Transverse colon (tissue), 4 donors: ENCODE measurements around the gene ARFGEF2.

Source experiments
- EP300 ChIP-seq: sonication (generic); formaldehyde crosslinking; IDR thresholded peaks from one replicate; pipeline ENCODE4 v1.6.1; 2017; ENCODE audit warnings: antibody characterized with exemption, low read depth
- POLR2AphosphoS5 ChIP-seq, 3 donors: sonication (generic); formaldehyde crosslinking; IDR thresholded peaks; one replicate each; pipeline ENCODE4 v1.6.1; 2016; ENCODE audit warnings: antibody characterized with exemption in 3 of 3
- TF ChIP-seq, protein P1 (sequence below), 5 experiments: fragments of 200-600 bp in 3 of 5; fragments of 450-650 bp in 2 of 5; sonication (generic) in 3 of 5; IDR thresholded peaks; 1 replicate in 2 of 5; 2 replicates in 3 of 5; pipeline ENCODE4 v1.5.1; 2016 to 2017; ENCODE audit warnings: antibody characterized with exemption in 5 of 5, inconsistent platforms in 3 of 5, mild to moderate bottlenecking in 2 of 5, moderate library complexity in 1 of 5

GRCh38 chr20:49029203-49029602, 107.7 kb downstream of the ARFGEF2 start:
- TF ChIP-seq POLR2AphosphoS5 (IDR thresholded peaks at IDR 0.05) (no peak), EP300 (no peak)
- TF ChIP-seq, protein P1, sequence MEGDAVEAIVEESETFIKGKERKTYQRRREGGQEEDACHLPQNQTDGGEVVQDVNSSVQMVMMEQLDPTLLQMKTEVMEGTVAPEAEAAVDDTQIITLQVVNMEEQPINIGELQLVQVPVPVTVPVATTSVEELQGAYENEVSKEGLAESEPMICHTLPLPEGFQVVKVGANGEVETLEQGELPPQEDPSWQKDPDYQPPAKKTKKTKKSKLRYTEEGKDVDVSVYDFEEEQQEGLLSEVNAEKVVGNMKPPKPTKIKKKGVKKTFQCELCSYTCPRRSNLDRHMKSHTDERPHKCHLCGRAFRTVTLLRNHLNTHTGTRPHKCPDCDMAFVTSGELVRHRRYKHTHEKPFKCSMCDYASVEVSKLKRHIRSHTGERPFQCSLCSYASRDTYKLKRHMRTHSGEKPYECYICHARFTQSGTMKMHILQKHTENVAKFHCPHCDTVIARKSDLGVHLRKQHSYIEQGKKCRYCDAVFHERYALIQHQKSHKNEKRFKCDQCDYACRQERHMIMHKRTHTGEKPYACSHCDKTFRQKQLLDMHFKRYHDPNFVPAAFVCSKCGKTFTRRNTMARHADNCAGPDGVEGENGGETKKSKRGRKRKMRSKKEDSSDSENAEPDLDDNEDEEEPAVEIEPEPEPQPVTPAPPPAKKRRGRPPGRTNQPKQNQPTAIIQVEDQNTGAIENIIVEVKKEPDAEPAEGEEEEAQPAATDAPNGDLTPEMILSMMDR (IDR thresholded peaks at IDR 0.05) = no peak
